T-cell (primary cell): ENCODE measurements around the gene DCBLD2. TPM values are rescaled to one million over a fixed set of nuclear protein-coding genes. Genes with fewer than 3 reads are reported as not detected.

ENCODE experiments used
- ATAC-seq, 4 experiments: fragments of 200-7000 bp in 3 of 4; fragments of 150-1000 bp in 1 of 4; cut with Tn5 transposase; replicated peaks in 1 of 4; 1 replicate in 3 of 4; 2 replicates in 1 of 4; pipeline ENCODE4 v1.10.0; 2021; ENCODE audit warnings: moderate library complexity in 3 of 4, mild to moderate bottlenecking in 2 of 4, moderate number of reproducible peaks in 1 of 4
- CTCF ChIA-PET, 2 donors: fragments of 300-600 bp; sonication (Branson Sonifier 250); formaldehyde crosslinking; loops; one replicate each; lab custom pipeline; 2022; ENCODE audit warnings: antibody characterized with exemption in 2 of 2; lab: Charles Lee
- POLR2A ChIA-PET, 2 donors: fragments of 300-600 bp; sonication (Branson Sonifier 250); formaldehyde crosslinking; loops; one replicate each; lab custom pipeline; 2022; ENCODE audit warnings: antibody characterized with exemption in 2 of 2; lab: Charles Lee
- DNase-seq, 35 experiments: peaks; one replicate each; pipeline versions ENCODE4 v3.0.0 to v3.0.0-alpha.2; 2013 to 2023
- H3K27ac ChIP-seq: one replicate; pipeline ENCODE4 v1.5.1; 2013; ENCODE audit warnings: low read length
- H3K27me3 ChIP-seq, 2 experiments: replicated peaks in 1 of 2; 1 replicate in 1 of 2; 2 replicates in 1 of 2; pipeline versions ENCODE4 v1.6.1 to v1.7.0; 2013; ENCODE audit warnings: low read length in 1 of 2, mixed read lengths in 1 of 2; ENCODE audit not compliant: control insufficient read depth in 2 of 2, insufficient read depth in 2 of 2; ENCODE audit errors: extremely low read depth in 1 of 2
- H3K36me3 ChIP-seq, 2 donors: 1 replicate in 1 of 2; 2 replicates in 1 of 2; pipeline versions ENCODE4 v1.6.1 to v1.7.0; 2013; ENCODE audit warnings: low read length in 1 of 2; ENCODE audit not compliant: control insufficient read depth in 2 of 2, insufficient read depth in 1 of 2; ENCODE audit errors: extremely low read depth in 1 of 2
- H3K4me1 ChIP-seq, 2 experiments: 1 replicate in 1 of 2; 2 replicates in 1 of 2; pipeline versions ENCODE4 v1.6.1 to v1.7.0; 2013; ENCODE audit warnings: low read length in 2 of 2, mixed read lengths in 1 of 2; ENCODE audit not compliant: insufficient read depth in 2 of 2, control insufficient read depth in 1 of 2; ENCODE audit errors: extremely low read depth in 1 of 2
- H3K4me3 ChIP-seq, 2 donors: 1 replicate in 1 of 2; 2 replicates in 1 of 2; pipeline versions ENCODE4 v1.5.1 to v1.7.0; 2013; ENCODE audit warnings: mild to moderate bottlenecking in 2 of 2, low read length in 1 of 2, moderate library complexity in 1 of 2; ENCODE audit not compliant: control insufficient read depth in 1 of 2; ENCODE audit errors: extremely low read depth in 1 of 2
- H3K9me3 ChIP-seq: 2 replicates; pipeline ENCODE4 v1.7.0; 2013
- H3K27ac Mint-ChIP-seq, 2 donors: one replicate each; pipeline ENCODE4 v1.8.0; 2020 to 2021; ENCODE audit warnings: mild to moderate bottlenecking in 2 of 2, mixed read lengths in 2 of 2
- H3K27me3 Mint-ChIP-seq, 2 donors: one replicate each; pipeline ENCODE4 v1.8.0; 2021 to 2022; ENCODE audit warnings: mixed read lengths in 2 of 2
- H3K36me3 Mint-ChIP-seq: one replicate; pipeline ENCODE4 v1.8.0; 2021; ENCODE audit warnings: mixed read lengths
- H3K4me1 Mint-ChIP-seq, 3 donors: one replicate each; pipeline ENCODE4 v1.8.0; 2020 to 2022; ENCODE audit warnings: mixed read lengths in 3 of 3, mild to moderate bottlenecking in 1 of 3
- H3K4me3 Mint-ChIP-seq, 3 donors: one replicate each; pipeline ENCODE4 v1.8.0; 2020 to 2022; ENCODE audit warnings: mild to moderate bottlenecking in 3 of 3, mixed read lengths in 3 of 3, moderate library complexity in 3 of 3
- H3K9me3 Mint-ChIP-seq, 3 donors: one replicate each; pipeline ENCODE4 v1.8.0; 2020 to 2022; ENCODE audit warnings: mixed read lengths in 3 of 3
- WGBS: methylation state at CpG from one replicate; pipeline ENCODE4 v1.1.5; 2013; ENCODE audit warnings: missing lambda C conversion rate; ENCODE audit not compliant: insufficient coverage; 5-methylcytosine and 5-hydroxymethylcytosine counted together
- total RNA-seq, 35 experiments: library from RNA in 6 of 35; stranded (reverse) in 6 of 35; fragments of 120-200 nt in 1 of 35; gene quantifications; one replicate each; pipeline versions ENCODE4 v1.2.1 to v1.2.4 and lab custom pipeline; 2013 to 2026

DCBLD2 gene
- total RNA-seq, 5 donors from 2014 or later (not counting 1 experiment from before 2014, with no cell fraction given), result 2.3 to 3.0 (median 2.8) TPM

- no peaks in the 10 kb centered on the region for H3K9me3 Mint-ChIP-seq
- no peak overlapping the region for H3K4me3 Mint-ChIP-seq
- no peak overlapping the region for H3K4me3 ChIP-seq
- H3K4me1 Mint-ChIP-seq, result no peaks in the 10 kb centered on the region
- ChIA-PET POLR2A (no interaction called here), CTCF (no interaction called here)
- no peaks in the 10 kb centered on the region for H3K36me3 Mint-ChIP-seq
- ATAC-seq (no peak), DNase-seq (no peak)
- no peak overlapping the region for H3K27ac ChIP-seq
- peaks cover 0 to 3% of the 10 kb centered on the region in 2 experiments for H3K4me1 ChIP-seq
- WGBS, result no CpG with 5 or more reads among the region's 4 CpGs
- no peaks in the 10 kb centered on the region for H3K27me3 Mint-ChIP-seq
- no peak overlapping the region for H3K27ac Mint-ChIP-seq
- H3K9me3 ChIP-seq, result no peaks in the 10 kb centered on the region
- no peaks in the 10 kb centered on the region for H3K27me3 ChIP-seq
- no peaks in the 10 kb centered on the region for H3K36me3 ChIP-seq
Observed at GRCh38 chr3:98797905-98798304, 103.6 kb downstream of the DCBLD2 start.

GRCh38 chr3:98796334-98796733 lies 105.2 kb downstream of the DCBLD2 start:
- no peak overlapping the region for H3K27ac Mint-ChIP-seq
- 83% methylated on average over 1 of the region's 5 CpGs for WGBS
- H3K4me1 Mint-ChIP-seq, result no peaks in the 10 kb centered on the region
- H3K9me3 ChIP-seq, result no peaks in the 10 kb centered on the region
- DNase-seq (no peak), ATAC-seq (no peak)
- no peak overlapping the region for H3K4me3 ChIP-seq
- H3K27ac ChIP-seq, result no peak overlapping the region
- ChIA-PET CTCF (interaction anchor here in 1 of 2 donors (0.7 kb wide), 1 partner anchor 943 kb away, joined by 3 read pairs; no protein-coding TSS in a partner anchor), POLR2A (no interaction called here)
- no peaks in the 10 kb centered on the region for H3K27me3 ChIP-seq
- H3K4me1 ChIP-seq, result peaks cover 0 to 3% of the 10 kb centered on the region in 2 experiments
- H3K4me3 Mint-ChIP-seq, result no peak overlapping the region
- no peaks in the 10 kb centered on the region for H3K36me3 ChIP-seq
- H3K9me3 Mint-ChIP-seq, result no peaks in the 10 kb centered on the region
- no peaks in the 10 kb centered on the region for H3K36me3 Mint-ChIP-seq
- H3K27me3 Mint-ChIP-seq, result no peaks in the 10 kb centered on the region

- no peak overlapping the region for H3K4me3 Mint-ChIP-seq
- POLR2A ChIA-PET, result no interaction called here
Observed at GRCh38 chr3:98793971-98794370, 107.5 kb downstream of the DCBLD2 start.

GRCh38 chr3:98791341-98792325 lies 109.9 kb downstream of the DCBLD2 start:
- DNase-seq, result no peak
- ATAC-seq, result no peak
- Histone ChIP-seq H3K4me3 (no peak overlapping the region), H3K27ac (no peak overlapping the region), H3K27me3 (no peaks in the 10 kb centered on the region), H3K9me3 (no peaks in the 10 kb centered on the region), H3K36me3 (no peaks in the 10 kb centered on the region), H3K4me1 (no peaks in the 10 kb centered on the region)
- Mint-ChIP-seq H3K36me3 (no peaks in the 10 kb centered on the region), H3K27ac (no peak overlapping the region), H3K4me1 (no peaks in the 10 kb centered on the region), H3K4me3 (no peak overlapping the region), H3K27me3 (peaks cover 0 to under 1% of the 10 kb centered on the region in 2 donors), H3K9me3 (no peaks in the 10 kb centered on the region)
- 80% methylated on average over 1 of the region's 7 CpGs for WGBS
- POLR2A ChIA-PET, result interaction anchor here in 1 of 2 donors (1.0 kb wide), 1 partner anchor 13 kb away, joined by 4 read pairs; no protein-coding TSS in a partner anchor
- CTCF ChIA-PET, result no interaction called here

More at GRCh38 chr3:98793971-98794370, 107.5 kb downstream of the DCBLD2 start:
- Mint-ChIP-seq H3K4me1 (no peaks in the 10 kb centered on the region), H3K27me3 (no peaks in the 10 kb centered on the region), H3K9me3 (no peaks in the 10 kb centered on the region), H3K27ac (no peak overlapping the region), H3K36me3 (no peaks in the 10 kb centered on the region)
- ATAC-seq, result no peak
- Histone ChIP-seq H3K27me3 (no peaks in the 10 kb centered on the region), H3K9me3 (no peaks in the 10 kb centered on the region), H3K36me3 (no peaks in the 10 kb centered on the region), H3K4me1 (no peaks in the 10 kb centered on the region), H3K4me3 (no peak overlapping the region), H3K27ac (no peak overlapping the region)
- WGBS, result no CpG with 5 or more reads among the region's 3 CpGs
- no peak for DNase-seq
- CTCF ChIA-PET, result no interaction called here

GRCh38 chr3:98788651-98789050 lies 112.8 kb downstream of the DCBLD2 start:
- no peaks in the 10 kb centered on the region for H3K36me3 ChIP-seq
- H3K4me1 ChIP-seq, result no peaks in the 10 kb centered on the region
- no peaks in the 10 kb centered on the region for H3K27me3 ChIP-seq
- no peak overlapping the region for H3K27ac Mint-ChIP-seq
- no peaks in the 10 kb centered on the region for H3K9me3 ChIP-seq
- no peaks in the 10 kb centered on the region for H3K4me1 Mint-ChIP-seq
- no CpG with 5 or more reads among the region's 2 CpGs for WGBS
- peaks cover 3 to 9% of the 10 kb centered on the region in 2 donors for H3K27me3 Mint-ChIP-seq
- DNase-seq, result no peak
- H3K4me3 ChIP-seq, result no peak overlapping the region
- POLR2A ChIA-PET, result no interaction called here
- ATAC-seq, result no peak
- H3K9me3 Mint-ChIP-seq, result no peaks in the 10 kb centered on the region
- H3K4me3 Mint-ChIP-seq, result no peak overlapping the region
- H3K36me3 Mint-ChIP-seq, result no peaks in the 10 kb centered on the region
- H3K27ac ChIP-seq, result no peak overlapping the region
- CTCF ChIA-PET, result no interaction called here

- no peaks in the 10 kb centered on the region for H3K9me3 ChIP-seq
- peaks cover 3 to 9% of the 10 kb centered on the region in 2 donors for H3K27me3 Mint-ChIP-seq
Observed at GRCh38 chr3:98787181-98787580, 114.3 kb downstream of the DCBLD2 start.

More at GRCh38 chr3:98787181-98787580, 114.3 kb downstream of the DCBLD2 start:
- Mint-ChIP-seq H3K36me3 (no peaks in the 10 kb centered on the region), H3K9me3 (no peaks in the 10 kb centered on the region), H3K4me1 (no peaks in the 10 kb centered on the region), H3K27ac (no peak overlapping the region), H3K4me3 (no peak overlapping the region)
- Histone ChIP-seq H3K27ac (no peak overlapping the region), H3K27me3 (no peaks in the 10 kb centered on the region), H3K4me3 (no peak overlapping the region), H3K4me1 (no peaks in the 10 kb centered on the region), H3K36me3 (no peaks in the 10 kb centered on the region)
- 80% methylated on average over 1 of the region's 2 CpGs for WGBS
- CTCF ChIA-PET, result no interaction called here
- POLR2A ChIA-PET, result no interaction called here
- DNase-seq (no peak), ATAC-seq (no peak)
